Breast epithelium (tissue), 4 donors: ENCODE data around the gene GPSM1. TPM values are rescaled to one million over a fixed set of nuclear protein-coding genes. Genes with fewer than 3 reads are reported as not detected.
A peak's percentile ranks its signal among the peaks of the same experiment; 100 is the strongest.

Experiments used
- DNase-seq, 2 donors: peaks; one replicate each; pipeline ENCODE4 v3.0.0-alpha.2; 2019; ENCODE audit warnings: low spot score in 2 of 2
- H3K27ac ChIP-seq, 2 donors: fragments of 200-600 bp; sonication (generic) in 1 of 2; one replicate each; pipeline ENCODE4 v1.5.1; 2016 to 2019; ENCODE audit warnings: mild to moderate bottlenecking in 1 of 2
- H3K27me3 ChIP-seq, 2 donors: fragments of 200-600 bp; sonication (generic) in 1 of 2; one replicate each; pipeline versions ENCODE4 v1.5.1 to v1.6.0; 2017 to 2019; ENCODE audit warnings: control low read depth in 1 of 2, mild to moderate bottlenecking in 1 of 2
- H3K36me3 ChIP-seq: fragments of 200-600 bp; one replicate; pipeline ENCODE4 v1.5.1; 2019
- H3K4me1 ChIP-seq, 2 donors: fragments of 200-600 bp; sonication (generic); one replicate each; pipeline ENCODE4 v1.5.1; 2016 to 2019; ENCODE audit warnings: control low read depth in 1 of 2
- H3K4me3 ChIP-seq, 3 donors: fragments of 200-600 bp; sonication (generic); 1 replicate in 2 of 3; 2 replicates in 1 of 3; pipeline ENCODE4 v1.5.1; 2016 to 2019; ENCODE audit warnings: mild to moderate bottlenecking in 3 of 3, moderate library complexity in 2 of 3
- H3K9me3 ChIP-seq, 2 donors: fragments of 200-600 bp; sonication (generic) in 1 of 2; one replicate each; pipeline ENCODE4 v1.5.1; 2016 to 2019; ENCODE audit warnings: control low read depth in 1 of 2
- CTCF ChIP-seq, 3 donors: fragments of 450-650 bp; IDR thresholded peaks; one replicate each; pipeline ENCODE4 v1.5.1; 2016 to 2017; ENCODE audit warnings: antibody characterized with exemption in 3 of 3, mild to moderate bottlenecking in 3 of 3, moderate library complexity in 3 of 3
- POLR2A ChIP-seq: fragments of 450-650 bp; IDR thresholded peaks from one replicate; pipeline ENCODE4 v1.6.1; 2016; ENCODE audit warnings: antibody characterized with exemption, mild to moderate bottlenecking, moderate library complexity
- POLR2AphosphoS5 ChIP-seq, 3 donors: sonication (generic); formaldehyde crosslinking; IDR thresholded peaks; one replicate each; pipeline ENCODE4 v1.6.1; 2017; ENCODE audit warnings: antibody characterized with exemption in 3 of 3
- intact Hi-C: fragments of 100-400 bp; cut with DNase I; formaldehyde crosslinking; loops from one replicate; pipeline ENCODE4 v1.15.1; 2023; ENCODE audit warnings: low total_unique reads
- total RNA-seq, 3 donors: library from RNA; depleted of rRNA; stranded (reverse); fragments of >200 nt; gene quantifications; one replicate each; pipeline ENCODE4 v1.1.0, GENCODE V29; 2016

GPSM1 gene
- total RNA-seq, 3 donors from 2014 or later, result 5.6 to 19.0 (median 8.6) TPM

- Histone ChIP-seq H3K27ac (no peak overlapping the region), H3K4me3 (no peak overlapping the region), H3K27me3 (no peaks in the 10 kb centered on the region), H3K4me1 (no peaks in the 10 kb centered on the region), H3K9me3 (no peaks in the 10 kb centered on the region), H3K36me3 (no peaks in the 10 kb centered on the region)
- DNase-seq, result no peak
- TF ChIP-seq POLR2AphosphoS5 (IDR thresholded peaks at IDR 0.05), result no peak
- TF ChIP-seq CTCF (IDR thresholded peaks at IDR 0.05), result no peak
- TF ChIP-seq POLR2A, result no peak
- intact Hi-C loops, result no loop called here
Observed at GRCh38 chr9:136338511-136338910, 11.2 kb downstream of the GPSM1 start.

DNA sequence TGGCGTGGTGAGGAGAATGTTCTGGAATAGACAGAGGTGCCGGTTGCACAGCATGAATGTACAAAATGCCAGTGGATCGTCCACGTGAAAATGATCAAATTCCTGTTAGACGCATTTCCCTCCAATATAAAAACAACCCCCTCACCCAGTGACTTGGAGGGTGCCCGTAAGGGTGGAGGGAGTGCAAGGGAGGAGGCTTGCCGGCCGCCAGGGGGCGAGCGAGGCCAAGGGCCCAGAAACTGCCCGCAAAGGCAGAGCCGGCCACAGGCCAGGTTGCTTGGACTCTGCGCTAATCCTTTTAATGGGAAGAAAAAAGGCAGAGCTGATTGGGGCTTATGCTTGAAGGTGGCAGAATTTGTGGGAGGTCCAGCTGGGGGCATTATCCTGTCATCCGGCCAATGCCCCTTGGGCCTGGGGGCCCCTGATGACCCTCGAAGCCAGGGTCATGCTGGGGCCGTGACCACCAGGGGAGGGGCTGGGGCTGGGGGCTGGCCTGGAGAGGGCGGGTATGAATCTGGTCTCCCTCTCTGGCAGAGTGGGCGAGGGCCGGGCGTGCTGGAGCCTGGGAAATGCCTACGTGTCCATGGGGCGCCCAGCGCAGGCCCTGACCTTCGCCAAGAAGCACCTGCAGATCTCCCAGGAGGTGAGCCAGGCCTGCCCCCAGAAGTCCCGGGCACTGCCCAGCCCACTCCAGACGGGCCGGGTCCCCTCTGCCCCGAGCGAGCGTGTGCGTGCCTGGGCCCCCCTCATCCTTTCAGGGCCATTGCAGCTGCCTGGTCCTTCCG is 12.0 kb downstream of the GPSM1 start:
- H3K36me3 ChIP-seq, result no peaks in the 10 kb centered on the region
- TF ChIP-seq POLR2AphosphoS5 (IDR thresholded peaks at IDR 0.05) (peak in 1 of 3 donors; percentile 25), CTCF (IDR thresholded peaks at IDR 0.05) (peak; percentile 69 to 88 (median 72)), POLR2A (no peak)
- peak in 1 of 2 donors; percentile 73 for DNase-seq
- no peak overlapping the region for H3K4me3 ChIP-seq
- intact Hi-C loops, result no loop called here
- no peaks in the 10 kb centered on the region for H3K9me3 ChIP-seq
- H3K27me3 ChIP-seq, result no peaks in the 10 kb centered on the region
- H3K4me1 ChIP-seq, result no peaks in the 10 kb centered on the region
- no peak overlapping the region for H3K27ac ChIP-seq

- intact Hi-C loops, result no loop called here
- Histone ChIP-seq H3K27ac (no peak overlapping the region), H3K9me3 (no peaks in the 10 kb centered on the region), H3K4me1 (peaks cover 0 to 4% of the 10 kb centered on the region in 2 donors), H3K27me3 (no peaks in the 10 kb centered on the region), H3K36me3 (no peaks in the 10 kb centered on the region), H3K4me3 (no peak overlapping the region)
- TF ChIP-seq CTCF (IDR thresholded peaks at IDR 0.05), result no peak
- TF ChIP-seq POLR2A, result no peak
- TF ChIP-seq POLR2AphosphoS5 (IDR thresholded peaks at IDR 0.05), result no peak
- no peak for DNase-seq
Observed at GRCh38 chr9:136339958-136340310, 12.6 kb downstream of the GPSM1 start.

GRCh38 chr9:136340356-136341041 is 13.2 kb downstream of the GPSM1 start:
- no peaks in the 10 kb centered on the region for H3K27me3 ChIP-seq
- DNase-seq, result no peak
- peaks cover 3 to 9% of the 10 kb centered on the region in 2 donors for H3K4me1 ChIP-seq
- TF ChIP-seq POLR2AphosphoS5 (IDR thresholded peaks at IDR 0.05) (no peak), POLR2A (no peak), CTCF (IDR thresholded peaks at IDR 0.05) (no peak)
- intact Hi-C loops, result no loop called here
- H3K4me3 ChIP-seq, result no peak overlapping the region
- H3K9me3 ChIP-seq, result no peaks in the 10 kb centered on the region
- no peak overlapping the region for H3K27ac ChIP-seq
- H3K36me3 ChIP-seq, result no peaks in the 10 kb centered on the region

DNA sequence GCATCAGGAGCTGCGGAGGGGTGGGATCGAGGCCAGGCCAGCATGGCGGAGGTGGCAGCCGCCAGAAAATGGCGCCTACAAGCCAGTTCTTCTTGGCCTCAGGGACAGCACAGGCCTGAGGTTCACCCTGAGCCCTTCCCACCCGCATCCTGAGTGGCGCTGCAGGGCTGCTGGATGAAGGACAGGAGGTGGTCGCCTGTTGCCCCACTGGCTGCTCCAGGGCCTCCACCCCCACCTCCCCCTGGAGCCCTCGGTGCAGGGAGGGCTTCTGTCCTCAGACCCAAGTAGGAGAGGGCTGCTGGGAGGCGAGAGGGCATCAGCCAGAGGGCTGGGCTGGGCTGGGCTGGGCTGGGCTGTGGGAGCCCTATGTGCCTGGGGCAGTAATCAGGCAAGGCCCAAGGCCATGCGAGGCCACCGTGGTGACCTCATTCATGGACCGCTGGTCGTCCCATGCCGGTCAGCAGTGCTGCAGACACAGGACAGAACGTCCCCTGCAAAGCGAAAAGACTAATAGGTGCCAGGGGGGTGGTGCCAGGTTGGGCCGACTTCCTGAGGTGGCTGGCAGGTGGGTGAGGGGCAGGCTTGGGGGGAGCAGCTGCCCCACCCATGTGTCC is 13.8 kb downstream of the GPSM1 start:
- no peak for TF ChIP-seq POLR2AphosphoS5 (IDR thresholded peaks at IDR 0.05)
- no peak for TF ChIP-seq CTCF (IDR thresholded peaks at IDR 0.05)
- no peak for TF ChIP-seq POLR2A
- H3K36me3 ChIP-seq, result no peaks in the 10 kb centered on the region
- H3K4me1 ChIP-seq, result peaks cover 8 to 9% of the 10 kb centered on the region in 2 donors
- H3K4me3 ChIP-seq, result no peak overlapping the region
- no peaks in the 10 kb centered on the region for H3K9me3 ChIP-seq
- no peak overlapping the region for H3K27ac ChIP-seq
- H3K27me3 ChIP-seq, result no peaks in the 10 kb centered on the region
- intact Hi-C loops, result no loop called here
- DNase-seq, result no peak
